NCI-H2196 (cell line): Measurements from ENCODE around the gene EXOC3L1.
A peak's percentile ranks its signal among the peaks of the same experiment; 100 is the strongest.

ENCODE experiments used
- DNase-seq: peaks from one replicate; lab custom pipeline; 2025; ENCODE audit not compliant: unreplicated experiment; lab: John Stamatoyannopoulos, UW

Gene EXOC3L1

GRCh38 chr16:67190041-67190440 is at the start of gene EXOC3L1:
Gene EXOC3L1 (minus strand): TSS chr16:67190136. CDS start chr16:67189676, 460 bp downstream.
- DNase-seq, result no peak

- DNase-seq, result no peak
Observed at GRCh38 chr16:67238806-67239470, 49.0 kb upstream of the EXOC3L1 start.

- DNase-seq, result no peak
Observed at GRCh38 chr16:67238278-67238575, 48.3 kb upstream of the EXOC3L1 start.

- no peak for DNase-seq
Observed at GRCh38 chr16:67237396-67238277, 47.7 kb upstream of the EXOC3L1 start.

GRCh38 chr16:67236563-67237395 is 46.8 kb upstream of the EXOC3L1 start:
- peak; percentile 24 for DNase-seq

- DNase-seq, result no peak
Observed at GRCh38 chr16:67235816-67236562, 46.1 kb upstream of the EXOC3L1 start.

- DNase-seq, result no peak
Observed at GRCh38 chr16:67234180-67234597, 44.3 kb upstream of the EXOC3L1 start.

GRCh38 chr16:67233596-67233995 is 43.7 kb upstream of the EXOC3L1 start:
- DNase-seq, result no peak

- peak; percentile 20 for DNase-seq
Observed at GRCh38 chr16:67230809-67231660, 41.1 kb upstream of the EXOC3L1 start.

GRCh38 chr16:67229906-67230808 is 40.2 kb upstream of the EXOC3L1 start:
- no peak for DNase-seq

GRCh38 chr16:67228905-67229304 is 39.0 kb upstream of the EXOC3L1 start:
- DNase-seq, result no peak

- no peak for DNase-seq
Observed at GRCh38 chr16:67228034-67228785, 38.3 kb upstream of the EXOC3L1 start.

- no peak for DNase-seq
Observed at GRCh38 chr16:67227567-67227921, 37.6 kb upstream of the EXOC3L1 start.

- DNase-seq, result peak; percentile 89
Observed at GRCh38 chr16:67226804-67227566, 37.0 kb upstream of the EXOC3L1 start, which contains the start of gene TMEM208. Gene TMEM208 (plus strand): TSS chr16:67227130. CDS start chr16:67227219, 89 bp downstream.

- DNase-seq, result no peak
Observed at GRCh38 chr16:67226295-67226803, 36.4 kb upstream of the EXOC3L1 start.

- DNase-seq, result no peak
Observed at GRCh38 chr16:67223992-67224391, 34.1 kb upstream of the EXOC3L1 start.
